ENCODE measurements around the gene NIT2. TPM values are rescaled to one million over a fixed set of nuclear protein-coding genes. Genes with fewer than 3 reads are reported as not detected.
"Not testable (repeated sequence)": the region's sequence is repeated elsewhere in the genome, so short reads cannot be mapped to it uniquely, and the experiment has no call there.

The NIT2 gene
- total RNA-seq, 3 donors from 2014 or later = 27.0 to 35.9 (median 28.2) TPM

GRCh38 chr3:100331660-100332059 lies 2.9 kb upstream of the NIT2 start:
- Histone ChIP-seq H3K4me1 (ENCODE audit: low read depth) (no peaks in the 10 kb centered on the region), H3K36me3 (ENCODE audit: low read depth) (no peaks in the 10 kb centered on the region), H3K4me3 (no peak overlapping the region), H3K9me3 (peaks cover 4% of the 10 kb centered on the region)
- TF ChIP-seq CTCF (IDR thresholded peaks at IDR 0.05) = no peak
- no peak for ATAC-seq
- intact Hi-C loops (cut with DNase I, micrococcal nuclease) = no loop called here
- no peak for DNase-seq

DNA sequence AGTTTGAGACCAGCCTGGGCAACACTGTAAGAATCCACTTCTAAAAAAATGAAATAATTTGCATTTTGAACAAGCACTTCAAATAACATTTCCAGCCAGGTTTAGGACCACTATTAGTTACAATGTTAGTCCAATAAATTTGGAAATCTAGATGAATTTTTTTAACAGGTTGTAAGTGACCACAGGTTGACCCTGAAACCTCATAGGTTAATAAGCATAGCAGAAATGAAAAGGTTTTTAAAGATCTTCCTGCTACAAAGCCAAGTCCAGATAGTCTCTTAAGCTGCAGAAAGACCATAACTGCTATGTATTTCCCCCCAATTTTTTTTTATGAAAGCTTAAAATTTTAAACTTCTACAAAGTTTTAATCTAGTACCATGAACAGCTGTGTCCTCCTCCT lies 1.5 kb upstream of the NIT2 start:
- no peaks in the 10 kb centered on the region for H3K36me3 ChIP-seq (ENCODE audit: low read depth)
- TF ChIP-seq CTCF (IDR thresholded peaks at IDR 0.05) = no peak
- intact Hi-C loops (cut with DNase I, micrococcal nuclease) = no loop called here
- no peak overlapping the region for H3K4me3 ChIP-seq
- ATAC-seq (no peak), DNase-seq (no peak)
- no peaks in the 10 kb centered on the region for H3K9me3 ChIP-seq
- H3K4me1 ChIP-seq (ENCODE audit: low read depth) = no peaks in the 10 kb centered on the region

DNA sequence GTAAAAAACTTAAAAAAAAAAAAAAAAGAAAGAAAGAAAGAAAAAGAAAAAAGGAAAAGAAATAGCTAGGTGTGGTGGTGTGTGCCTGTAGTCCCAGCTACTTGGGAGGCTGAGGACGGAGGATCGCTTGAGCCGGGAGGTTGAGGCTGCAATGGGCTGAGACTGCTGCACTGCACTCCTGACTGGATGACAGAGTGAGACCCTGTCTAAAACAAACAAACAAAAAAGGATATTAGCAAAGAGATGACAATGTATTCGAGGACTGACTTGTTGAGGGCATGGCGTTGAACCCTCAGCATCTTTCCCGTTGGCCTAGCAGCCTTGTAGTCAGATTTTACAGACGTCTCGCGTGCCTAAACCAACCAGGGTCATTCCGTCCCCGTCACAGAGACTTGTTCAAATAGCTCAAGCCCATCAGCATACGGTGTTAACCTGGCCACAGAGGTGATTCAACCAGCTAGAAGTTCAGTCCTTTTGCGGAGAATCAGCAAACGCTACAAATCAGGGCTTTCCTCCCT lies 528 bp upstream of the NIT2 start:
- peak overlapping the region; percentile 51 for H3K4me3 ChIP-seq
- TF ChIP-seq CTCF (IDR thresholded peaks at IDR 0.05) = no peak
- DNase-seq = no peak
- H3K36me3 ChIP-seq (ENCODE audit: low read depth) = no peaks in the 10 kb centered on the region
- H3K9me3 ChIP-seq = no peaks in the 10 kb centered on the region
- H3K4me1 ChIP-seq (ENCODE audit: low read depth) = no peaks in the 10 kb centered on the region
- intact Hi-C loops (cut with DNase I, micrococcal nuclease) = no loop called here
- peak; percentile 7 for ATAC-seq

GRCh38 chr3:100335434-100335833 lies 877 bp downstream of the NIT2 start:
- no peaks in the 10 kb centered on the region for H3K9me3 ChIP-seq
- H3K4me1 ChIP-seq (ENCODE audit: low read depth) = no peaks in the 10 kb centered on the region
- TF ChIP-seq CTCF (IDR thresholded peaks at IDR 0.05) = no peak
- H3K36me3 ChIP-seq (ENCODE audit: low read depth) = no peaks in the 10 kb centered on the region
- peak in 2 of 3 donors; percentile 29 to 63 for DNase-seq
- no peak overlapping the region for H3K4me3 ChIP-seq
- peak; percentile 40 for ATAC-seq
- intact Hi-C loops (cut with DNase I, micrococcal nuclease) = no loop called here

DNA sequence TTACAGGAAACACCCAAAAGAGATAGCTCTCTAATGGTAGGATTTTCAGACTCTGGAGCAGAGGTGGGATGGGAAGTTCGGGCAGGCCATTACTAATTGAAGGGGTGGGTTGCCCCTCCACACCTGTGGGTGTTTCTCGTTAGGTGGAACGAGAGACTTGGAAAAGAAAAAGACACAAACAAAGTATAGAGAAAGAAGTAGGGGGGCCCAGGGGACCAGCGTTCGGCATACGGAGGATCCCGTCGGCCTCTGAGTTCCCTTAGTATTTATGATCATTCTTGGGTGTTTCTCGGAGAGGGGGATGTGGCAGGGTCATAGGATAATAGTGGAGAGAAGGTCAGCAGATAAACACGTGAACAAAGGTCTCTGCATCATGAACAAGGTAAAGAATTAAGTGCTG lies 1.7 kb downstream of the NIT2 start:
- H3K9me3 ChIP-seq; DNase-seq; intact Hi-C loops (cut with DNase I, micrococcal nuclease); H3K4me1 ChIP-seq (ENCODE audit: low read depth); H3K4me3 ChIP-seq; ATAC-seq; H3K36me3 ChIP-seq (ENCODE audit: low read depth): not testable (repeated sequence)

DNA sequence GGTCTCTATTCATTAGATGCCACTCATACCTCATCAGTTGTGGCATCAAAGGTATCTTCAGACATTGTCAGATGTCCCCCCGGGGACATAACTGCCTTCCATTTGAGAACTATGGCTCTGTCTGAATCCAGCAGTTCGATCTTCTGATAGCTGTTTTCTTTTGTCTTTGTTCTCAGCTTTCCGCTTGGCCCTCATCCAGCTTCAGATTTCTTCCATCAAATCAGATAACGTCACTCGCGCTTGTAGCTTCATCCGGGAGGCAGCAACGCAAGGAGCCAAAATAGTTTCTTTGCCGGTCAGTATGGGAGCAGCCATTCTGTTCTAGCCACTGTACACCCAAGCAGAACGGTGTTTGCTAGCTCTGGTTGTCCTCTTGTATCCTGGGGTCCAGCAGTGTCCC lies 4.4 kb downstream of the NIT2 start:
- no peak for ATAC-seq
- no peak for DNase-seq
- Histone ChIP-seq H3K4me3 (no peak overlapping the region), H3K36me3 (ENCODE audit: low read depth) (peaks cover 4% of the 10 kb centered on the region), H3K4me1 (ENCODE audit: low read depth) (no peaks in the 10 kb centered on the region), H3K9me3 (no peaks in the 10 kb centered on the region)
- TF ChIP-seq CTCF (IDR thresholded peaks at IDR 0.05) = no peak
- intact Hi-C loops (cut with DNase I, micrococcal nuclease) = no loop called here
